Neuronal stem cell (in vitro differentiated cells): ENCODE measurements around the gene TAF4B.

Experiments
- DNase-seq: peaks from one replicate; pipeline ENCODE4 v3.0.0-alpha.2; 2013; ENCODE audit warnings: low spot score
- H2AFZ ChIP-seq: one replicate; pipeline ENCODE4 v1.6.1; 2013; ENCODE audit warnings: mild to moderate bottlenecking, low read length, inconsistent platforms
- H2AK5ac ChIP-seq: 2 replicates; pipeline ENCODE4 v1.6.1; 2013; ENCODE audit warnings: low read depth, mild to moderate bottlenecking, inconsistent platforms, low read length, moderate library complexity, mixed read lengths
- H2BK120ac ChIP-seq: 2 replicates; pipeline ENCODE4 v1.6.1; 2013; ENCODE audit warnings: low read depth, mild to moderate bottlenecking, inconsistent platforms, low read length, moderate library complexity, mixed read lengths
- H2BK12ac ChIP-seq: one replicate; pipeline ENCODE4 v1.6.1; 2013; ENCODE audit warnings: low read length, inconsistent platforms
- H2BK15ac ChIP-seq: 2 replicates; pipeline ENCODE4 v1.6.1; 2013; ENCODE audit warnings: mild to moderate bottlenecking, low read length, inconsistent platforms, mixed read lengths
- H2BK5ac ChIP-seq: one replicate; pipeline ENCODE4 v1.6.1; 2013; ENCODE audit warnings: inconsistent platforms, mild to moderate bottlenecking, low read length, moderate library complexity
- H3K14ac ChIP-seq: one replicate; pipeline ENCODE4 v1.6.1; 2013; ENCODE audit warnings: low read length, inconsistent platforms
- H3K18ac ChIP-seq: 2 replicates; pipeline ENCODE4 v1.6.1; 2013; ENCODE audit warnings: low read length, inconsistent platforms
- H3K23ac ChIP-seq: 2 replicates; pipeline ENCODE4 v1.6.1; 2013; ENCODE audit warnings: low read depth, mild to moderate bottlenecking, mixed read lengths, low read length, inconsistent platforms; ENCODE audit not compliant: poor library complexity
- H3K27ac ChIP-seq: replicated peaks from 3 replicates; pipeline ENCODE4 v1.5.1; 2013; ENCODE audit warnings: low read length, inconsistent platforms
- H3K27me3 ChIP-seq, 3 experiments: 2 replicates each; pipeline ENCODE4 v1.6.1; 2013; ENCODE audit warnings: low read length in 3 of 3, mild to moderate bottlenecking in 2 of 3, inconsistent platforms in 1 of 3, low read depth in 1 of 3, mixed read lengths in 1 of 3, moderate library complexity in 1 of 3; ENCODE audit not compliant: control insufficient read depth in 3 of 3, insufficient read depth in 3 of 3
- H3K36me3 ChIP-seq, 2 donors: replicated peaks in 1 of 2; 2 replicates each; pipeline ENCODE4 v1.6.1; 2013; ENCODE audit warnings: low read length in 2 of 2; ENCODE audit not compliant: control insufficient read depth in 2 of 2, insufficient read depth in 2 of 2
- H3K4ac ChIP-seq: 2 replicates; pipeline ENCODE4 v1.6.1; 2013; ENCODE audit warnings: inconsistent platforms, mild to moderate bottlenecking, low read length, moderate library complexity
- H3K4me1 ChIP-seq, 2 donors: 1 replicate in 1 of 2; 2 replicates in 1 of 2; pipeline ENCODE4 v1.6.1; 2013; ENCODE audit warnings: low read length in 2 of 2, low read depth in 1 of 2; ENCODE audit not compliant: control insufficient read depth in 2 of 2, insufficient read depth in 1 of 2
- H3K4me2 ChIP-seq: one replicate; pipeline ENCODE4 v1.6.1; 2013; ENCODE audit warnings: mild to moderate bottlenecking, low read length, inconsistent platforms; ENCODE audit not compliant: insufficient read depth, poor library complexity, severe bottlenecking
- H3K4me3 ChIP-seq, 2 donors: 2 replicates each; pipeline ENCODE4 v1.5.1; 2013; ENCODE audit warnings: low read length in 2 of 2, mild to moderate bottlenecking in 2 of 2, inconsistent platforms in 1 of 2, moderate library complexity in 1 of 2
- H3K79me1 ChIP-seq: one replicate; pipeline ENCODE4 v1.6.1; 2013; ENCODE audit warnings: low read depth, mild to moderate bottlenecking, inconsistent platforms, low read length, moderate library complexity
- H3K9ac ChIP-seq: one replicate; pipeline ENCODE4 v1.6.1; 2013; ENCODE audit warnings: mild to moderate bottlenecking, low read depth, low read length, inconsistent platforms; ENCODE audit not compliant: poor library complexity
- H3K9me3 ChIP-seq, 2 donors: replicated peaks in 1 of 2; 2 replicates each; pipeline versions ENCODE3 to v1.6.1; 2013; ENCODE audit warnings: low read length in 2 of 2, mild to moderate bottlenecking in 2 of 2, inconsistent platforms in 1 of 2, low read depth in 1 of 2, mixed read lengths in 1 of 2, moderate library complexity in 1 of 2; ENCODE audit not compliant: control insufficient read depth in 2 of 2, insufficient read depth in 1 of 2
- H4K8ac ChIP-seq: one replicate; pipeline ENCODE4 v1.6.1; 2013; ENCODE audit warnings: low read depth, mild to moderate bottlenecking, inconsistent platforms, low read length, moderate library complexity
- H4K91ac ChIP-seq: one replicate; pipeline ENCODE4 v1.6.1; 2013; ENCODE audit warnings: low read length, low read depth, mild to moderate bottlenecking, inconsistent platforms; ENCODE audit not compliant: poor library complexity
- WGBS, 2 donors: extraction: QIAGEN DNeasy Blood & Tissue Kit; methylation state at CpG; one replicate each; pipeline ENCODE4 v1.1.7; 2013; ENCODE audit warnings: missing lambda C conversion rate in 2 of 2, mixed read lengths in 1 of 2; ENCODE audit not compliant: insufficient read length in 2 of 2, insufficient replicate concordance in 1 of 2; ENCODE audit errors: extremely low coverage in 2 of 2; 5-methylcytosine and 5-hydroxymethylcytosine counted together

TAF4B gene

DNA sequence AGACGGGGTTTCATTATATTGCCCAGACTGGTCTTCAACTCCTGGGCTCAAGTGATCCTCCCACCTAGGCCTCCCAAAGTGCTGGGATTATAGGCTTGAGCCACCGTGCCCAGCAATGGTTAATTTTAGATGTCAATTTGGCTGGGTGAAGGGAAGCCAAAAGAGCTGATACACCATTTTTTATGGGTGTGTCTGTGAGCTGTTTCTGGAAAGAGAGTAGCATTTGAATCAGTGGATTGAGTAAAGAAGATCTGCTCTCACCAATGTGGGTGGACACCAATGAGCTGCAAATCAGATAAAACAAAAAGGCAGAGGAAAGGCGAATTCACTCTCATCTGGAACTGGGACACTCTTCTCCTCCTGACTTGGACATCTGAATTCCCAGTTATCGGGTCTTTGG lies 16.1 kb upstream of the TAF4B start:
- Histone ChIP-seq H3K36me3 (no peaks in the 10 kb centered on the region), H3K4ac (no peak overlapping the region), H4K8ac (no peak overlapping the region), H3K4me2 (no peak overlapping the region), H2BK12ac (no peak overlapping the region), H2BK120ac (no peak overlapping the region), H3K14ac (no peak overlapping the region), H3K9ac (no peak overlapping the region), H3K4me3 (no peak overlapping the region), H2AFZ (no peak overlapping the region), H3K4me1 (peaks cover 0 to 4% of the 10 kb centered on the region in 2 donors), H2BK15ac (no peak overlapping the region), H3K18ac (no peak overlapping the region), H2AK5ac (no peak overlapping the region), H3K27me3 (peaks cover 0 to 5% (median 0%) of the 10 kb centered on the region in 3 experiments), H2BK5ac (no peak overlapping the region), H3K23ac (no peak overlapping the region), H4K91ac (no peak overlapping the region), H3K9me3 (no peaks in the 10 kb centered on the region), H3K79me1 (no peaks in the 10 kb centered on the region), H3K27ac (no peak overlapping the region)
- WGBS, 2 donors, result no CpG with 5 or more reads among the region's 4 CpGs
- no peak for DNase-seq

DNA sequence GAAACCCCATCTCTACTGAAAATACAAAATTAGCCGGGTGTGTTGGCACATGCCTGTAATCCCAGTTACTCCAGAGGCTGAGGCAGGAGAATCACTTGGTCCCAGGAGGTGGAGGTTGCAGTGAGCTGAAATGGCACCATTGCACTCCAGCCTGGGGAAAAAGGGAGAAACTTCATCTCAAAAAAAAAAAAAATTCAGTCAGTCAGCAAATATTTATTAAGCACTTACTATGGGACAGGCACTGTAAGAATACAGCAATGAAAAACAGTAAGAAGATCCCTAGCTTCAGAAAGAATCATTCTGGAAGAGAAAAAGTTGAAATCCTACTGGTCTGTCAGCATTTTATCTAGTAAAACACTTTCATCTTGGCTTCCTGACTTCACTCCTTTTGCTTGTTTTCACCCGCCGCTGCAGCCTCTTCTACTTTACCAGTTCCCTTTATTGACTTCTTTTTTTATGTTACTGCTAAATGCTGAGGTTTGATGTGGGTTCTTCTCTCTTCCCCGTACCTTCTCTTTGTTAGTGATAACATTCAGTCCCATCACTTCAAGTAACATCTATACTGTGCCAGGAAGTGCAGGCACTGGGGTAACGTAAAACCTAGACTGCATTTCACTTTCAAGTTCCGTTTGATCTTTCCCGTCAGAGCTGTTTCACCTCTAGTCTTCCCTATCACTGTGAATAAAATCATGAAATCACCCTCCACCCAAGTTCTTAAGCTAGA lies 10.8 kb upstream of the TAF4B start:
- Histone ChIP-seq H2BK15ac (no peak overlapping the region), H3K36me3 (no peaks in the 10 kb centered on the region), H3K18ac (no peak overlapping the region), H2AFZ (no peak overlapping the region), H4K91ac (no peak overlapping the region), H3K9me3 (no peaks in the 10 kb centered on the region), H3K4ac (no peak overlapping the region), H3K14ac (no peak overlapping the region), H3K79me1 (no peaks in the 10 kb centered on the region), H3K4me2 (no peak overlapping the region), H3K23ac (no peak overlapping the region), H3K4me1 (no peaks in the 10 kb centered on the region), H2AK5ac (no peak overlapping the region), H3K27ac (no peak overlapping the region), H3K4me3 (no peak overlapping the region), H2BK12ac (no peak overlapping the region), H3K27me3 (peaks cover 0 to 12% (median 0%) of the 10 kb centered on the region in 3 experiments), H3K9ac (no peak overlapping the region), H4K8ac (no peak overlapping the region), H2BK120ac (no peak overlapping the region), H2BK5ac (no peak overlapping the region)
- DNase-seq, result no peak
- WGBS, 2 donors, result no CpG with 5 or more reads among the region's 7 CpGs

DNA sequence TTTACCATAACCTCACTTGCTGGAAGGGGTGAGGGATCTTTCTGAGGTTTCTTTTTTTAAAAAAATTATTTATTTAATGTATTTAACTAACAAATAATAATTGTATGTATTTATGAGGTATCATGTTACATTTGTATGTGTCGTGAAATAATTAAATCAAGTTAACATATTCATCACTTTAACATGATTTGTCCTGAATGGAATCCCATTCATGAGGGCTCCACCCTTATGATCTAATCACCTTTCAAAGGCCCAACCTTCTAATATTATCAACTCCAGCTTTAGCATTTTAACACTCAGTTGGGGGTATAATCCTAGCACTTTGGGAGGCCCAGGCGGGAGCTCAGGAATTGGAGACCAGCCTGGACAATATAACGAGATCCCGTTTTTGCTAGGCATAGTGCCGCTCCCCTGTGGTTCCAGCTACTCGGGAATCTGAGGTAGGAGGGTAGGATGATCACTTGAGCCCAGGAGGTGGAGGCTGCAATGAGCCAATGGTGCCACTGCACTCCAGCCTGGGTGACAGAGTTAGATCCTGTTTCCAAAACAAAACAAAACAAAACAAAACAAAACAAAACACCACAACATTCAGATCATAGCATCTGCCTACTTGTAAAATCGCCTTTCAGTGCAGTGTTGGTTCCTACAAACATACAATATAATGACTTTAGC lies 1.1 kb upstream of the TAF4B start:
- no peak overlapping the region for H3K9ac ChIP-seq
- H3K79me1 ChIP-seq, result no peaks in the 10 kb centered on the region
- H3K27ac ChIP-seq, result no peak overlapping the region
- H2AK5ac ChIP-seq, result no peak overlapping the region
- no peak overlapping the region for H3K14ac ChIP-seq
- H2BK12ac ChIP-seq, result no peak overlapping the region
- H2BK5ac ChIP-seq, result no peak overlapping the region
- H3K18ac ChIP-seq, result no peak overlapping the region
- no peak overlapping the region for H3K4me3 ChIP-seq
- no peaks in the 10 kb centered on the region for H3K4me1 ChIP-seq
- no peak overlapping the region for H4K91ac ChIP-seq
- no peaks in the 10 kb centered on the region for H3K9me3 ChIP-seq
- peaks cover 0 to 34% (median 9%) of the 10 kb centered on the region in 3 experiments for H3K27me3 ChIP-seq
- WGBS, 2 donors, result no CpG with 5 or more reads among the region's 7 CpGs
- H4K8ac ChIP-seq, result no peak overlapping the region
- H2BK15ac ChIP-seq, result no peak overlapping the region
- no peak overlapping the region for H2BK120ac ChIP-seq
- no peak overlapping the region for H3K4me2 ChIP-seq
- no peak overlapping the region for H3K23ac ChIP-seq
- no peak overlapping the region for H2AFZ ChIP-seq
- H3K36me3 ChIP-seq, result no peaks in the 10 kb centered on the region
- no peak for DNase-seq
- no peak overlapping the region for H3K4ac ChIP-seq

- H3K4me2 ChIP-seq, result peak overlapping the region; percentile 97
- H3K4me1 ChIP-seq, result no peaks in the 10 kb centered on the region
- no peak for DNase-seq
- no peak overlapping the region for H2BK15ac ChIP-seq
- H2BK120ac ChIP-seq, result no peak overlapping the region
- H3K18ac ChIP-seq, result no peak overlapping the region
- H3K14ac ChIP-seq, result no peak overlapping the region
- H2AK5ac ChIP-seq, result no peak overlapping the region
- no peak overlapping the region for H3K4ac ChIP-seq
- peak overlapping the region; percentile 67 to 92 for H3K4me3 ChIP-seq
- H3K9ac ChIP-seq, result no peak overlapping the region
- peak overlapping the region; percentile 100 for H2AFZ ChIP-seq
- no CpG with 5 or more reads among the region's 8 CpGs for whole genome bisulfite sequencing, 2 donors
- H3K79me1 ChIP-seq, result no peaks in the 10 kb centered on the region
- no peak overlapping the region for H4K8ac ChIP-seq
- H2BK5ac ChIP-seq, result no peak overlapping the region
- no peak overlapping the region for H3K27ac ChIP-seq
- H3K36me3 ChIP-seq, result no peaks in the 10 kb centered on the region
- no peak overlapping the region for H4K91ac ChIP-seq
- peaks cover 0 to 34% (median 9%) of the 10 kb centered on the region in 3 experiments for H3K27me3 ChIP-seq
- no peaks in the 10 kb centered on the region for H3K9me3 ChIP-seq
- no peak overlapping the region for H3K23ac ChIP-seq
- no peak overlapping the region for H2BK12ac ChIP-seq
Measured at GRCh38 chr18:26225915-26226228, 373 bp upstream of the TAF4B start.
